ENCODE data around the gene C1QTNF3. TPM values are rescaled to one million over a fixed set of nuclear protein-coding genes. Genes with fewer than 3 reads are reported as not detected.
"Not testable (repeated sequence)": the region's sequence is repeated elsewhere in the genome, so short reads cannot be mapped to it uniquely, and the experiment has no call there.

The C1QTNF3 gene
- total RNA-seq, 1 experiment from 2014 or later, result 1.3 TPM

GRCh38 chr5:34013547-34013946 lies 29.5 kb downstream of the C1QTNF3 start:
- H3K36me3 ChIP-seq, result no peaks in the 10 kb centered on the region
- no peaks in the 10 kb centered on the region for H3K27me3 ChIP-seq
- H3K9me3 ChIP-seq, result no peaks in the 10 kb centered on the region
- DNase-seq, result no peak
- no peak overlapping the region for H3K4me3 ChIP-seq

- no peak overlapping the region for H3K4me3 ChIP-seq
- no peaks in the 10 kb centered on the region for H3K27me3 ChIP-seq
- no peaks in the 10 kb centered on the region for H3K9me3 ChIP-seq
- peak; percentile 17 for DNase-seq
- H3K36me3 ChIP-seq, result no peaks in the 10 kb centered on the region
Observed at GRCh38 chr5:34012791-34013190, 30.2 kb downstream of the C1QTNF3 start.

DNA sequence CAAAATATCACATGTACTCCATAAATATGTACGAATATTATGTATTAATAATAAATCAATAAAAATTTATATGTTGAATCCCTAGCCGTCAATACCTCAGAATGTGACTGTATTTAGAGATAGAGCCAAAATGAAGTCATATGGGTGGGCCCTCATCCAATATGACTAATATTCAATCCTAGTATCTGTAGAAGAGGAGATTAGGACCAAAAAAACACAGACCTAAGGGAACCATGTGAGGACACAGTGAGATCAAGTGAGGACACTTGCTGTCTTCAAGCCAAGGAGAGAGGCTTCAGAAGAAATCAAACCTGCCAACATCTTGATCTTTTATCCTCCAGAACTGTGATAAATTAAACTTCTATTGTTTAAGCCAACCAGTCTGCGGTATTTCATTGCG lies 31.5 kb downstream of the C1QTNF3 start:
- H3K36me3 ChIP-seq, result no peaks in the 10 kb centered on the region
- no peak for DNase-seq
- H3K4me3 ChIP-seq, result no peak overlapping the region
- no peaks in the 10 kb centered on the region for H3K27me3 ChIP-seq
- H3K9me3 ChIP-seq, result no peaks in the 10 kb centered on the region

- H3K4me3 ChIP-seq, H3K36me3 ChIP-seq, DNase-seq: not testable (repeated sequence)
Observed at GRCh38 chr5:34010146-34010545, 32.9 kb downstream of the C1QTNF3 start.

GRCh38 chr5:34009610-34010009 lies 33.4 kb downstream of the C1QTNF3 start:
- Histone ChIP-seq H3K9me3 (no peaks in the 10 kb centered on the region), H3K4me3 (no peak overlapping the region), H3K27me3 (no peaks in the 10 kb centered on the region), H3K36me3 (no peaks in the 10 kb centered on the region)
- no peak for DNase-seq

More at GRCh38 chr5:34010146-34010545, 32.9 kb downstream of the C1QTNF3 start:
- not testable (repeated sequence) for H3K9me3 ChIP-seq, H3K27me3 ChIP-seq

GRCh38 chr5:34008802-34009201 lies 34.2 kb downstream of the C1QTNF3 start:
- Histone ChIP-seq H3K27me3 (no peaks in the 10 kb centered on the region), H3K36me3 (no peaks in the 10 kb centered on the region), H3K9me3 (no peaks in the 10 kb centered on the region), H3K4me3 (peak overlapping the region; percentile 68)
- no peak for DNase-seq

- peak; percentile 92 for DNase-seq
- Histone ChIP-seq H3K36me3 (no peaks in the 10 kb centered on the region), H3K4me3 (peak within 1 kb of the TSS; percentile 68), H3K9me3 (no peaks in the 10 kb centered on the region), H3K27me3 (no peaks in the 10 kb centered on the region)
Observed at GRCh38 chr5:34007621-34008600, 35.1 kb downstream of the C1QTNF3 start, which contains the start of gene AMACR. TSS of gene AMACR (minus strand) at chr5:34008050. CDS start at chr5:34008019, 31 bp downstream.

DNA sequence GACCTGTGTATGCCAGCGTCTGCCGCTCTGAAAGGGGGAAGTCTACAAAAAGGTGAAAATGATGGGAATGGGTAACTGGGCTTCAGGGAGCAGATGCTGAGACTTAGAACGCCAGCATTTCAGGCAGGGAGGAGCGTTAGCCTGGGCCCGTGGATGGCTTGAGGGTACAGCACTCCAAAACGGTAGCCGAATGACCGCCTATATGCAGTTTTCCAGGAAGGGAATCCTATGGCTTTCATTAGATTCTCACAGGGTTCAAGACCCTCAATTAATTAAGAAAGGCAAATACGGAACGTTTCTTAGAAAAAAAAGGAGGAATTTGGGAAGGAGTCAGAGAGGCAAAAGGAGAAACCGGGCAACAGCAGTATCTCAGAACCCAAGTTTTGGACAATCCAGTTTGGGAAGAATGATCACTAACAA lies 35.8 kb downstream of the C1QTNF3 start:
- Histone ChIP-seq H3K4me3 (peak overlapping the region; percentile 68), H3K36me3 (no peaks in the 10 kb centered on the region), H3K27me3 (no peaks in the 10 kb centered on the region), H3K9me3 (no peaks in the 10 kb centered on the region)
- DNase-seq, result no peak

GRCh38 chr5:34005681-34006080 lies 37.3 kb downstream of the C1QTNF3 start:
- no peak for DNase-seq

DNA sequence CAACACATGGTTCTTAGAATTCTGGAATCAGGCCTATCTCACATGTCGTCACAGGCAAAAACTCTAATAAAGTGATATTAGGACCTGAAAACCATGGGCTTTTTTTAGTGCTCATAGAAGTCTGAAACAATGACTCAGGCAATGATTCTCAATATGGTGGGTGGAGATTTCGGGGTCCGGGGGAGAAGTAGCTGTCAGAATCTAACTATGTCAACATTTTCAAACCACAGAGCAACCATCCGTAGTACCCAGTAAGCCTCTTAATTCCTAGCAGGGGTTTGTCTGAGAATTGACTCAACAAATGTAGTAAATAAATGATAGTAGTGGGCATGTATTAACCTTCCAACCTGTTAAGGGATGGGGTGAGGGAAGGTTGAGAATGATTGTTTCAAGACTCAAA lies 37.8 kb downstream of the C1QTNF3 start:
- Histone ChIP-seq H3K9me3 (no peaks in the 10 kb centered on the region), H3K27me3 (no peaks in the 10 kb centered on the region), H3K4me3 (no peak overlapping the region), H3K36me3 (no peaks in the 10 kb centered on the region)
- no peak for DNase-seq

More at GRCh38 chr5:34005681-34006080, 37.3 kb downstream of the C1QTNF3 start:
- Histone ChIP-seq H3K4me3 (no peak overlapping the region), H3K36me3 (no peaks in the 10 kb centered on the region), H3K9me3 (no peaks in the 10 kb centered on the region), H3K27me3 (no peaks in the 10 kb centered on the region)

- Histone ChIP-seq H3K27me3 (no peaks in the 10 kb centered on the region), H3K4me3 (no peak overlapping the region), H3K9me3 (no peaks in the 10 kb centered on the region), H3K36me3 (no peaks in the 10 kb centered on the region)
- DNase-seq, result no peak
Observed at GRCh38 chr5:34003941-34004340, 39.1 kb downstream of the C1QTNF3 start.

GRCh38 chr5:34002629-34003328 lies 40.2 kb downstream of the C1QTNF3 start:
- no peak for DNase-seq
- H3K36me3 ChIP-seq, result no peaks in the 10 kb centered on the region
- H3K4me3 ChIP-seq, result no peak overlapping the region
- H3K27me3 ChIP-seq, result no peaks in the 10 kb centered on the region
- H3K9me3 ChIP-seq, result no peaks in the 10 kb centered on the region

DNA sequence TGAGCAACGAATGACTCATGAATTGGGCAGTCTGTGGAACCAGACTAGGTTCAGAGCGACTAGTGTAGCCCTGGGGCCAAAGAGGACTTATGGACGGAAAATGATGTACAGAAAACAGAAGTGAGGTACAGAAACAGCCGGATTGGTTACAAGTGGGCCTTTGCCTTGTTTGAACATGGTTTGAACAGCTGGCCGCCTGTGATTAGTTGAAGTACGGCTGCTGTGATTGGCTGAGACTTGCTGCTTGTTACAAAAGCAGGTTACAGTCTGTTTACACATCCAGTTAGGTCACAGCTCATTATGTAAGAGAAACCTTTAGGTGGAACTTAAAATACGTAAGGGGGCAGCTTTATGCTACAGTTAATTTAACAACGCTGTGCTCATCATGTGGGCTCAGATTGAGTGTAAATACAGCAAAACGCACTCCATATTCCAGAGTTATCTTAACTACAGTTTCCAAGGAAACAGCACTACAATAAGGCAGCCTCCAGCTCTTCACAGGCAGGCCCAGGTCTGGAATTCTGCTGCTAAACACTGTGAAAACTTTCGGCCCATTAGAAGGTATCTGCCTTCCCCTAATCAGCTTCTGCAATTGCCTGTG lies 41.7 kb downstream of the C1QTNF3 start:
- no peaks in the 10 kb centered on the region for H3K36me3 ChIP-seq
- no peak overlapping the region for H3K4me3 ChIP-seq
- no peaks in the 10 kb centered on the region for H3K9me3 ChIP-seq
- no peaks in the 10 kb centered on the region for H3K27me3 ChIP-seq
- DNase-seq, result no peak

GRCh38 chr5:33999978-34000377 lies 43.0 kb downstream of the C1QTNF3 start:
- H3K36me3 ChIP-seq, result no peaks in the 10 kb centered on the region
- DNase-seq, result no peak

GRCh38 chr5:33997331-33997983 lies 45.6 kb downstream of the C1QTNF3 start:
- Histone ChIP-seq H3K4me3 (no peak overlapping the region), H3K9me3 (no peaks in the 10 kb centered on the region), H3K27me3 (no peaks in the 10 kb centered on the region), H3K36me3 (no peaks in the 10 kb centered on the region)
- peak; percentile 61 for DNase-seq

More at GRCh38 chr5:33999978-34000377, 43.0 kb downstream of the C1QTNF3 start:
- Histone ChIP-seq H3K4me3 (no peak overlapping the region), H3K9me3 (no peaks in the 10 kb centered on the region), H3K27me3 (no peaks in the 10 kb centered on the region)

DNA sequence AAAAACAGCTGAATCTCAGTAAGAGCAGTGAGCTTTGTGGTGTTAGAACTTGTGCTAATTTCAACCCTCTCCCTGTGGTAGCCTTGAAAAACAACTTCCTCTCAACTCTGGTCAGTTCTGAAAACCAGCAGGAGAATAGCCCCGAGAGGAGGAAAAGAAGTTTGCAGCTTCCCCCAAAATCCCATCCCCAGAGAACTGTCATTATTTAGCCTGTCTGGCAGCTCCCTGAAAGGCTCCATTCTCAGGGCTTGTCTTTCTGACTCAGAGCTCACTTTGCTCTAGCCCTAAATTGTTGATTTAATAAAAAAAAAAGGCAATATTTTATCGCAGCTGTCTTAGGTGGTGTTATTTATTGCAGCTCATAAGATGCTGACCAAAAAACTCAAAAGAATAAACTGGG lies 47.1 kb downstream of the C1QTNF3 start:
- Histone ChIP-seq H3K4me3 (no peak overlapping the region), H3K36me3 (no peaks in the 10 kb centered on the region), H3K9me3 (no peaks in the 10 kb centered on the region), H3K27me3 (no peaks in the 10 kb centered on the region)
- no peak for DNase-seq

Measured in MG63 (cell line).